GM23248 (cell line): ENCODE measurements around the gene PIGP. TPM values are rescaled to one million over a fixed set of nuclear protein-coding genes. Genes with fewer than 3 reads are reported as not detected.
"Not testable (repeated sequence)": the region's sequence is repeated elsewhere in the genome, so short reads cannot be mapped to it uniquely, and the experiment has no call there.

Experiments
- DNase-seq: peaks from one replicate; pipeline ENCODE4 v3.0.0-alpha.2; 2015
- H2AFZ ChIP-seq: fragments of 200-600 bp; sonication (generic); 2 replicates; pipeline ENCODE4 v1.6.1; 2016; ENCODE audit warnings: antibody characterized with exemption
- H3F3A ChIP-seq: fragments of 200-600 bp; sonication (generic); 2 replicates; pipeline ENCODE4 v1.6.1; 2016; ENCODE audit warnings: mild to moderate bottlenecking, antibody characterized with exemption, mixed run types; ENCODE audit not compliant: insufficient read depth
- H3K27ac ChIP-seq: fragments of 200-600 bp; sonication (generic); 2 replicates; pipeline ENCODE4 v1.5.1; 2016; ENCODE audit warnings: mild to moderate bottlenecking
- H3K27me3 ChIP-seq: fragments of 200-600 bp; sonication (generic); replicated peaks from 2 replicates; pipeline ENCODE4 v1.6.1; 2016; ENCODE audit warnings: mild to moderate bottlenecking; ENCODE audit not compliant: insufficient read depth
- H3K36me3 ChIP-seq: fragments of 200-600 bp; sonication (generic); 2 replicates; pipeline ENCODE4 v1.6.1; 2016; ENCODE audit warnings: low read depth, mild to moderate bottlenecking
- H3K4me1 ChIP-seq: fragments of 200-600 bp; sonication (generic); 2 replicates; pipeline ENCODE4 v1.6.1; 2016; ENCODE audit warnings: mild to moderate bottlenecking; ENCODE audit not compliant: insufficient read depth
- H3K4me2 ChIP-seq: fragments of 200-600 bp; sonication (generic); one replicate; pipeline ENCODE4 v1.6.1; 2016; ENCODE audit warnings: mild to moderate bottlenecking; ENCODE audit not compliant: unreplicated experiment
- H3K4me3 ChIP-seq: fragments of 200-600 bp; sonication (generic); 2 replicates; pipeline ENCODE4 v1.5.1; 2016; ENCODE audit warnings: mild to moderate bottlenecking
- H3K79me2 ChIP-seq: fragments of 200-600 bp; sonication (generic); 2 replicates; pipeline ENCODE4 v1.6.1; 2016; ENCODE audit warnings: mild to moderate bottlenecking; ENCODE audit not compliant: insufficient read depth
- H3K9ac ChIP-seq: fragments of 200-600 bp; sonication (generic); 2 replicates; pipeline ENCODE4 v1.6.1; 2016; ENCODE audit warnings: mild to moderate bottlenecking
- H3K9me2 ChIP-seq: fragments of 200-600 bp; sonication (generic); 2 replicates; pipeline ENCODE4 v1.6.1; 2016; ENCODE audit warnings: mixed run types, mild to moderate bottlenecking, moderate library complexity; ENCODE audit not compliant: insufficient read depth
- H3K9me3 ChIP-seq: fragments of 200-600 bp; sonication (generic); one replicate; pipeline ENCODE4 v1.6.1; 2017; ENCODE audit warnings: low read depth
- H4K20me1 ChIP-seq: fragments of 200-600 bp; sonication (generic); 2 replicates; pipeline ENCODE4 v1.6.0; 2016; ENCODE audit not compliant: insufficient read depth
- EZH2 ChIP-seq: fragments of 200-600 bp; sonication (generic); IDR thresholded peaks from 2 replicates; pipeline ENCODE4 v1.6.1; 2018; ENCODE audit warnings: antibody characterized with exemption, mild to moderate bottlenecking; ENCODE audit not compliant: insufficient read depth, poor library complexity, severe bottlenecking
- EZH2phosphoT487 ChIP-seq: fragments of 200-600 bp; sonication (generic); IDR thresholded peaks from 2 replicates; pipeline ENCODE4 v1.6.1; 2018; ENCODE audit warnings: antibody characterized with exemption, moderate library complexity, mild to moderate bottlenecking, low read depth; ENCODE audit not compliant: insufficient read depth
- WGBS, 2 experiments: methylation state at CpG; one replicate each; pipeline ENCODE4 v1.1.6; 2015 to 2017; ENCODE audit warnings: low lambda C conversion rate in 2 of 2, low coverage in 1 of 2; ENCODE audit errors: missing lambda C conversion rate in 2 of 2; 5-methylcytosine and 5-hydroxymethylcytosine counted together
- in situ Hi-C: fragments of 300-500 bp; cut with MboI; formaldehyde crosslinking; loops from 2 replicates; pipeline ENCODE4 v1.15.0; 2020
- polyA plus RNA-seq: library from polyadenylated mRNA; unstranded; fragments of >200 nt; fragmentation: Nextera tagmentation; extraction: Ambion mirVana; gene quantifications from 2 replicates; pipeline ENCODE4 v1.2.1, GENCODE V29; 2016
- total RNA-seq: library from RNA; depleted of rRNA; stranded (reverse); fragments of >200 nt; shearing (Covaris generic); gene quantifications from 2 replicates; pipeline ENCODE4 v1.2.3, GENCODE V29; 2014

The PIGP gene
- total and polyA plus RNA-seq, 2 experiments from 2014 or later = 15.1 to 66.9 TPM

GRCh38 chr21:37111029-37111428 lies 38.2 kb upstream of the PIGP start:
- in situ Hi-C loops, H3K36me3 ChIP-seq: not testable (repeated sequence)
- WGBS, 2 experiments = 95 to 96% methylated on average over 6 of the region's 6 CpGs

DNA sequence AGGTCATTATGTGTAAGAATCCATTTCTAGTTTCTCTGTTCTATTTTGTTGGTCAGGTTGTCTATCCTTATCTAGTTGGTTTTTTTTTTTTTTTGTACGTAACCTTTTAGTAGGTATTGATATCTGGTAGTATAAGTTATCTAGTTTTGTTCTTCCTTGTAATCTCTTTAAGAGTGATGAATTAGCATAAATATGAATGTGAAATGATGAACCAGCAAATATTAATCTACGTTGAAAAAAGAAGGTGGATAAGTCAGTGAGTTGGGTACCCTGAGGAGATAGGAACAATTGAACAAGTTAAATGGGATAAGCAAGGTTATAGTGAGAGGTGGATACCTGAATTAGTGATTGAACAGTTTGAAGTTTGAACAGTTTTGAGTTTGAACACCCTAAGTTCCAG lies 34.1 kb upstream of the PIGP start:
- 83 to 89% methylated on average over 2 of the region's 2 CpGs for WGBS, 2 experiments
- Histone ChIP-seq H3K9ac (no peak overlapping the region), H3K79me2 (peaks cover 67% of the 10 kb centered on the region), H3K9me2 (no peaks in the 10 kb centered on the region), H3K27ac (no peak overlapping the region), H2AFZ (no peak overlapping the region), H3K4me2 (no peak overlapping the region), H3K4me3 (no peak overlapping the region), H3K4me1 (peaks cover 14% of the 10 kb centered on the region; the same call in 1 of the 2 replicates), H3K27me3 (no peaks in the 10 kb centered on the region), H3F3A (0 out of 2 replicates have a peak, but pooled peaks cover 5% of the 10 kb centered on the region), H3K9me3 (no peaks in the 10 kb centered on the region), H3K36me3 (peaks cover 7% of the 10 kb centered on the region; the same call in 1 of the 2 replicates), H4K20me1 (no peaks in the 10 kb centered on the region)
- in situ Hi-C loops = no loop called here
- no peak for TF ChIP-seq EZH2phosphoT487
- TF ChIP-seq EZH2 = no peak
- no peak for DNase-seq

More at GRCh38 chr21:37111029-37111428, 38.2 kb upstream of the PIGP start:
- not testable (repeated sequence) for H3K9me2 ChIP-seq, H4K20me1 ChIP-seq, H2AFZ ChIP-seq, H3K9ac ChIP-seq, H3F3A ChIP-seq, DNase-seq, H3K9me3 ChIP-seq, H3K4me3 ChIP-seq, H3K4me2 ChIP-seq, H3K4me1 ChIP-seq, H3K27ac ChIP-seq, H3K27me3 ChIP-seq
- peaks cover 27% of the 10 kb centered on the region for H3K79me2 ChIP-seq

DNA sequence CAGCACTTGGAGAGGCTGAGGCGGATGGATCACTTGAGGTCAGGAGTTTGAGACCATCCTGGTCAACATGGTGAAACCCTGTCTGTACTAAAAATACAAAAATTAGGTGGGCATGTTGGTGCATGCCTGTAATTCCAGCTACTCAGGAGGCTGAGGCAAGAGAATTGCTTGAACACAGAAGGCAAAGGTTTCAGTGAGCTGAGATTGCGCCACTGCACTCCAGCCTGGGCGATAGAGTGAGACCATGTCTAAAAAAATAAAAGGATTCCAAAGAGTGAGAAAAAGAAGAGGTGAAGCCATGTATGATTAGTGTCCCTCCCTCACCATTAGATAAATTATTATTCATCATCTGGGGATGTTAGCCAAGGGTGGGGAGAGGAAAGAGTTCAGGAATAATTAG lies 29.9 kb upstream of the PIGP start:
- in situ Hi-C loops = not testable (repeated sequence)

DNA sequence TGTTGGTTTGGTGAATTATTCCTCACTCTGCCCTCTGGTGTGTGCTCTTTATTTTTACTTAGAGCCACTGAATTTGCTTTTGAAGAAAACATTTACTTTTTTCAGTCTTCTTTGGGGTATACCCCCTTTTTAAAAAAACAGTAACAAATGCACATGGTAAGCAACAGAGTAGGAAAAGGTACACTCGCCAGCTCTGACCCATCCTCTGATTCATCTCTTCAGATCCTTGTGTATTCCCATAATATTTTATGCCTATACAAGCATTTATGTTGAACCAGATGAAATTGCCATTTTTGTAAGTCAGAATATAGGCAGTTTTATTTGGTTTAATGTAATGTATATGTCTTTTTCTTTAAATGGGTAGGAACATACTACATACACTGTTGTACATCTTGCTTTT lies 28.5 kb upstream of the PIGP start:
- no peak overlapping the region for H3K4me2 ChIP-seq
- peak; percentile 26 for DNase-seq
- no peak overlapping the region for H3K9ac ChIP-seq
- H3K27ac ChIP-seq = no peak overlapping the region
- in situ Hi-C loops = no loop called here
- peaks cover 36% of the 10 kb centered on the region for H3K36me3 ChIP-seq
- peaks cover 13% of the 10 kb centered on the region for H3F3A ChIP-seq
- no peak overlapping the region for H2AFZ ChIP-seq
- H3K79me2 ChIP-seq = peaks cover 89% of the 10 kb centered on the region
- no peaks in the 10 kb centered on the region for H4K20me1 ChIP-seq
- H3K9me3 ChIP-seq = no peaks in the 10 kb centered on the region
- no peaks in the 10 kb centered on the region for H3K9me2 ChIP-seq
- no peak overlapping the region for H3K4me3 ChIP-seq
- TF ChIP-seq EZH2phosphoT487 (no peak), EZH2 (no peak)
- 66 to 71% methylated on average over 1 of the region's 1 CpG for WGBS, 2 experiments
- no peaks in the 10 kb centered on the region for H3K27me3 ChIP-seq
- peaks cover 15% of the 10 kb centered on the region; the same call in 1 of the 2 replicates for H3K4me1 ChIP-seq

More for the DNA sequence above, 29.9 kb upstream of the PIGP start:
- 82 to 85% methylated on average over 3 of the region's 3 CpGs for WGBS, 2 experiments
- H3K4me3 ChIP-seq, H4K20me1 ChIP-seq, H3K4me2 ChIP-seq, H3K9ac ChIP-seq, H3K9me3 ChIP-seq, H3K9me2 ChIP-seq, H2AFZ ChIP-seq, H3K27ac ChIP-seq, H3K27me3 ChIP-seq, DNase-seq: not testable (repeated sequence)
- Histone ChIP-seq H3K36me3 (peaks cover 23% of the 10 kb centered on the region), H3K79me2 (peaks cover 91% of the 10 kb centered on the region), H3K4me1 (peaks cover 15% of the 10 kb centered on the region; the same call in 1 of the 2 replicates), H3F3A (peaks cover 13% of the 10 kb centered on the region)

DNA sequence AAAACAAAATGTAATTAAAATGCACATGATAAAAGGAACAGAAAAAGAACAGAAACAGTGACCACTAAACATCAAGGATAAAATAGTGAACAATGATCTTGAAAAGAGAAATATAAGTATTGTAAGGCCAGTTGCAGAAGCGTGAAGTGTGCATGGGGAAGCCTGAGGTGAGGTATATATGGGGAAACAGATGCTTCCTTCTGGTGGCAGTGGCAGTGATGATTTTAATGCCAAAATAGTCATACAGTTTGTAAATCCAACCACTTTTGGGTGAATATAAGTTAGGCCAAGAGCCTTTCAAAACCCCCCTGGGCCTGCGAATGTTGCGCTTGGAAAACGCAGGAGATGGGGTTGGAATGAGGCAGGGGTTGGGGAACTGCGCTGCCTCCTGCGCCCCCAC lies 27.4 kb upstream of the PIGP start:
- 99% methylated on average over 6 of the region's 6 CpGs for WGBS, 2 experiments
- no peak overlapping the region for H2AFZ ChIP-seq
- H3K9me3 ChIP-seq = no peaks in the 10 kb centered on the region
- peaks cover 36% of the 10 kb centered on the region for H3K36me3 ChIP-seq
- no peak overlapping the region for H3K27ac ChIP-seq
- H3K9ac ChIP-seq = no peak overlapping the region
- in situ Hi-C loops = no loop called here
- H3F3A ChIP-seq = peaks cover 8% of the 10 kb centered on the region
- no peaks in the 10 kb centered on the region for H3K27me3 ChIP-seq
- no peaks in the 10 kb centered on the region for H3K9me2 ChIP-seq
- peaks cover 11% of the 10 kb centered on the region; the same call in 1 of the 2 replicates for H3K4me1 ChIP-seq
- no peak overlapping the region for H3K4me2 ChIP-seq
- H3K79me2 ChIP-seq = peaks cover 87% of the 10 kb centered on the region
- H4K20me1 ChIP-seq = no peaks in the 10 kb centered on the region
- no peak overlapping the region for H3K4me3 ChIP-seq
- no peak for DNase-seq
- TF ChIP-seq EZH2 (no peak), EZH2phosphoT487 (no peak)
